GM18867 (cell line): Measurements from ENCODE around the gene C19orf47.
"Not testable (repeated sequence)": the region's sequence is repeated elsewhere in the genome, so short reads cannot be mapped to it uniquely, and the experiment has no call there.

Experiments
- ATAC-seq: cut with Tn5 transposase; IDR thresholded peaks from one replicate; pipeline ENCODE4 v1.9.1; 2021; ENCODE audit warnings: mild to moderate bottlenecking, moderate library complexity; ENCODE audit not compliant: unreplicated experiment

Gene C19orf47

DNA sequence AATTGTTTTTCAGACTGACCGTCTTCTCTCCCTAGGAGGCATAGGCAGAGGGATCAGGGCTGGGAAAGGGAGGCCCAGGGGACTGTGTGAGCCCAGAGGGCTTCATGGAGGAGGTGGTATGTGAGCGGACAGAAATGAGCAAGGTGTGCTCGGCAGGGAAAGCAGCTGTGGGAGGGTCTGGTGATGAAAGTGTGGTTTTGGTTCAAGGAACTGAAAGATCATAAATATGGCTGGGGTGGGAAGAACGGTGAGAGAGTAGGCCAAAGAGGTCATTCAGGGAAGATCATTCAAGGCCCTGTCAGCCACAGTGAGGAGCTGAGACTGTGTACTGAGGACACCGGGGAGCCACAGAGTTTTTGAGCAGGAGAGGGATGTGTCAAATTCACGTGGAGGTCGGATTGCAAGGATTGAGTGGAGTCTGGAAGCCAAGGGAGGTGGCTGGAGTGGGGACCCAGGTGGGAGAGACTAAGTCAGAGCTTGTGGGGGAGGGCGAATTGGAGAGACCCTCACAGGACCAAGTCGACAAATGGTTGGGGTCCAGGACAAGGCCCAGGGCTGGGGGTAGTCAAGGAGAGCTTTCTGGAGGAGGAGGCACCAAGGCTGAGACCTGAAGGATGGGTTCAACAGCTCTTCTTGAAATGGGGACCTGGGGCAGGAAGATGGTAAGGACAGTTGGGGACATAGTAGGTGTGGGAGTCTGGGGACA, 7.9 kb upstream of the C19orf47 start:
- no peak for ATAC-seq

DNA sequence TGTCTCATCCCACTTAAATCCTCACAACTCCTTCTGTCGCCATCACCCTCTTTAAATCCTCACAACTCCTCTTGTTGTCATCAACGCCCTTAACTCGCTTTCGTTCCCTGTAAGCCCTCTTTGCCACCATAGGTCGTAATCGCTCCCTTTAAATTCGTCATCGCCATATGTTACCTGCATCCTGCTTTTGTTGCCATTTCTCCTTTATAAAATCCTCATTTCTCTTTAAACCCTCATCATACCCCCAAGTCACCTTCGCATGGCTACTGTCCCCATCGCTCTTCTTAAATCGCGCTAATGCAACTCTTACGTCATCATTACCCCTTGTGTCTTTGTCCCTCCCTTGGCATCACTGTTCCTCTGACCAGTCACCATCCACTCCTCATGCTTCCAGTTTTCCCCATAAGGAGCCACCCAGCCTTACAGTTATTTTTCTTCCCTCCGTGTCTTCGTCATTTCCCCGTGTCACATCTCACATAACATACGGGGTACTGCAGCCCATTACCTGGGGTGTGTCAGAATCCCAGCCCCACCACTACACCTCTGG, 837 bp upstream of the C19orf47 start:
- no peak for ATAC-seq

DNA sequence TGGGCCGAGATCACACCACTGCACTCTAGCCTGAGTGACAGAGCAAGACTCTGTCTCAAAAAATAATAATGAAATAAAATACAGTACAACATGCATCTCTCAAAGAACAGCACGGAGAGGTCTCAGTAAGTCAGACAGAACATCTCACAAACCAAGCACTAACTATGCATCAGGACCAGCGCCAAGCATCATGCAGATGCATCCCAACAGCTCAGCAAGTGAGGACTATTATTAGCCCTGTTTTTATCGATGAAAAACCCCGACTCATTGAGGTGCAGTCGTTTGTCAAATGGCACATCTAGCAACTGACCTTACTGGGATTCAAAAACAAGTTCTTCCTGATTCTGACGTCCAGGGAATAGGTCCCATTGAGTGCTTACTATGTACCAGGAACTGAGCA, 3.8 kb downstream of the C19orf47 start:
- ATAC-seq, result no peak

DNA sequence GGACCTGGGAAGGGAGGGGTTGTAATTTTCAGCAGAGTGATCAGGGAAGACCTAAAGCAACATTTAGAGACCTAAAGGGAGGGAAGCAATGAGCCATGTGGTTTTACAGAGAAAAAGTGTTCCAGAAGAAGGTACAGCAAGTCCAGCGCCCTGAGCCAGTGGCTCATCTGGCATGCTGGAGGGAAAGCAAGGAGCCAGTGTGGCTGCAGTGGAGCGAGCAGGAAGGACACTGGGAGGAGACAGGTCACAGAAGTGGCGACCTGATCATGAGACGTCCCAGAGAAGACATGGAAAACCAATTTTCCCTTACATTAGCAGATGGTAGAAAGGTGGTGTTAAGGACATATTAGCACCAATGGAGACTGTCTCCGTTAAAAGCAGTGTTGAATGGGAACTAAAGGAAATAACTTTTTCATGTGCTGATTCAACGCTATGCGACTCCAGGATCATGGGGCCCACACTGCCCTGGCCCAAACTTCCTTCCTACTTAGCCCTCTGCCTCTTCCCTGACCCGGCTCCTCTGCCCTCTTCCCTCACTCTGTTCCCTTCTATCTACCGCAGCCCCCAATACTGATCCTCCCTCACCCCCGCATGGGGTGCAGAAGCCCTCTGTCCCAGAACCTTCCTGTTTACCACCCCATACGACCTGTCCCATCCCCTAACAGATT, 5.4 kb downstream of the C19orf47 start:
- no peak for ATAC-seq

DNA sequence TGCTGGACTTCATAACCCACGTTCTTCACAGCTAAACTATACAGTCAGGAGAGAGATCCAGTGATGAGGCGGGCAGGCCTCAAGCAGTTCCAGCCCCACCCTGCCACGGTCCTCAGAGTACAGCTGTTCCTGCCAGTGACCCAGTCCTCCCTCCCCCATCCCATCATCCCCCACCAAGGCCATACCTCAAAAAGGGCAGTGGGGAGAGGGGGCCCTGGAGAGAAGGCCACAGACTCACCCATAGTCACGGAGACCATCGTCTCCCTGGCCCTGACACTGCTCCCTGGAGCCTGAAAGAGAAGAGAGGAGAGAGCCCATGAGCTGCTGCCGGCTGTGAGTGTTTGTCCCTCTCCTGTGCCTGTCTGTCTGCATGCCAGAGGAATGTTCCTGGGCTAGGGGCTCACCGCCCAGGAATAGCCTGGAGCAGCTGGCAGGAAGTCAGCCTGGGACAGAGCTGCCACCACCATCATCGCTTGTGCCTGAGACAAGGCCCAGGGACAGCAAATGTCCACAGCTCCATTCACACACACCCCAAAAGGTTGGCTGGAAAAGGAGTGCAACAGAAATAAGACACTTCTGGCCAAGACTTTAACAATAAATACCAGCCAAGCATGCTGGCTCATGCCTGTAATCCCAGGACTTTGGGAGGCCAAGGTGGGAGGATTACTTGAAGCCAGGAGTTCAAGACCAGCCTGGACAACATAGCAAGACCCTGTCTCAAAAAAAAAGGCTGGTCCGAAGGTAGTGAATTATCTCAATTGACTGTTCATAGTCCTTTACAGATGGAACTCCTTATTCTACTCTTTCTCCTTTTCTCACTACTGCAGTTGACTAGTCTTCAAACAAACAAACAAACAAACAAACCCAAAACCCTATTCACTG, 6.4 kb downstream of the C19orf47 start:
- no peak for ATAC-seq

DNA sequence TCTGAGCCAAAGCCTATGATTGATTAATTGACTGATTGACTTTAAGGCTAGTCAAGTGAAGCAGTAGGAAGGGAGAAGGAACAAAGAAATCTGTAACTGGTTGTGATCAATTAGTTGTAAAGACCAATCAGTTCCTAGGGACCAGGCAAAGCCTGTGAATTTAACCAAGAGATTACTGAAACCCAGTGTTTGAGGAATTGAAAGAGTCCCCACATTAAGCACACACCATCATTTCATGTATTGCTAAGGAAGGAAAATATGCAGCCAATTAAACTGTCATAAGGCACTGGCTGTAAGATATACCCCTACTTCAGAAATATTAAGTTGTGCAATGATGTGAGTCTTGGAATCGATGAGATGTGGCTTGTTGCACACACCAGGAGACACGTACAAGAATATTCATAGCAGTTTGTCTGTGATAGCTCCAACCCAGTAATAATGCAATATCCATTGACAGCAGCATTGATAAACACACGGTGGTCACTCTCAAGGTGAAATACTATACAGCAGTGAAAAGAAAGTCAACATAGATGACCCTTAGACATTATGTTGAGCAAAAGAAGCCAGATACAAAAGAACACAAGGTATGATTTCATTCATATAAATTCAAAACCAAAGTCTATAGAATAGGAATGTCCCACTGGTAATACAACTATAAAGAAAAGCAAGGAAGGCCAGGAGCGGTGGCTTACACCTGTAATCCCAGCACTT, 9.0 kb downstream of the C19orf47 start:
- no peak for ATAC-seq

DNA sequence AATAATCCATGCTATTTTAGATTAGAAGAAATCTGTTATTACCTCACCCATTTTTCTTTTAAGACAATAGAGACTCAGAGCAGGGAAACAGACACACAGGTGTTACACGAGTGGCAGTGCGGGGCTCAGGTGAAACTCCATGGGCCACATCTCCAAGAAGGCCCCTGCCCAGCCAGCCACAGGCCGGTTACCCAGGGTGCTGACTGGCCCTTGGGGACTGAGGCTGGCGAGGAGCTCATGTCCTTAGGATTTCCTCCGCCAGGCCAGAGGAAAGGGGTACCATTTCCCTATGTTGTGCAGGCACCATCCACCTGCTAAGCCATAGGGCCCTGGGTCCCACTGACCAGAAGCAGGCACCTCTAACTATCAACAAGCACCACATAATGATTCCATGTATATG, 10.6 kb downstream of the C19orf47 start:
- ATAC-seq, result no peak

DNA sequence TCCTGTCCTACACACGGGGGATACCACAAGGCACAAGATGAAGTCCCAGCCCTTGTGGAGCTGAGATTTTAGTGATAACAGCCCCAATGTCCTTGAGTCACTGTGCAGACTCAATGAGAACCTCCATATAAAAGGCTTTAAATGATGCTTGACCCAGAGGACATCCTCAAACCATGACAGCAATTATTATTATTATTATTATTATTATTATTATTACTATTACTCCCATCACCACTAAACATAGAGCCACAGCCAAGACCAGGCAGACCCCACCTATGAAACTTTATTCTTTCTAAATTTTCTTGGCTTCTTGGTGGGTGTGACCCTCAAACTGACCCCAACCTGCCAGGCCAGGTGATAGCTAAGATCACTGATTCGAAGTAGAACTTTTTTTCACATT, 11.1 kb downstream of the C19orf47 start:
- no peak for ATAC-seq

DNA sequence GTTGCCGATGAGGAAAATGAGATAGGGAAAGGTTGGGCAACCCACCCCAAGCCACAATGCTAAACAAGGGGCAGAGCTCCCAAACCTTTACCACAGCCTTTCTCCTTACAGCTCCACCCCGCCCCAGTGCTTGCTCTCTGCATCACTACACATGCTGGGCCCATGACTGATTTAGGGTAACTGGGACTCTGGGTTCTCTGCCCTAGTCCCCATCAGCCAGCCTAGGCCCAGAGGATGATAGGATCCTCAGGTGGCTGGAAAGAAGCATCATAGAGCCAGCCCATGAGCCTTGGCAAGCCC, 11.6 kb downstream of the C19orf47 start:
- no peak for ATAC-seq

DNA sequence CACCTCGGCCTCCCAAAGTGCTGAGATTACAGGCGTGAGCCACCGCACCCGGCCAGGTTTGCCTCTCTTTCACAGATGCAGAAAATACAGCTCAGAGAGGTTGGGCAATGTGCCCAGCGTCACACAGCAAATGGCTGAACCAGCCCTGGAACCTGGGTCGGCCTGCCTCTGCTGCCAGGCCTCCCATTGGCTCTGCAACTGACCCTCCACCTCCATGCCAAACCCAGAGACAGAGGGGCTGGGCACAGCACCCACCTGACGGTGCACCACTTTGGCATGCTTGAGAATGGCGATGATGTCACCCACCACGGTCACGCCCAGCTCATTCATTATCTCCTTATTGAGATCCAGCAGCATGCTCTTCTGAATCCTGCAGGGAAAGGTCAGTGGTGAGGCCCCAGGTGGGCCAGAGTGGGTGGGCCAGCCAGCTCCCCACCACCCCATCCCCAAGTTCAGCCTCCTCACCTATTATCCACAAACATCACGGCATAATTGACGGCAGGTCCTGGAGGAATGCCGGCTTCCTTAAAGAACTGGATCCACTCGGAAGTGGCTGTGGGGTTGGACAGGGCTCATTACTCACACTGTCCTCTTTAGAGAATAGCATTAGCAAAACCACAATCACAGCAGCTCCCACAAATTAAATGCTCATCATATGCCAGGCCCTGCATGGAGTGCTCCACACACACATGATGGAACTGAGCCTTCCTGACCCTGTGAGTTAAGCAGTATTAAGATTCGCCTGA, 12.2 kb downstream of the C19orf47 start:
- no peak for ATAC-seq

DNA sequence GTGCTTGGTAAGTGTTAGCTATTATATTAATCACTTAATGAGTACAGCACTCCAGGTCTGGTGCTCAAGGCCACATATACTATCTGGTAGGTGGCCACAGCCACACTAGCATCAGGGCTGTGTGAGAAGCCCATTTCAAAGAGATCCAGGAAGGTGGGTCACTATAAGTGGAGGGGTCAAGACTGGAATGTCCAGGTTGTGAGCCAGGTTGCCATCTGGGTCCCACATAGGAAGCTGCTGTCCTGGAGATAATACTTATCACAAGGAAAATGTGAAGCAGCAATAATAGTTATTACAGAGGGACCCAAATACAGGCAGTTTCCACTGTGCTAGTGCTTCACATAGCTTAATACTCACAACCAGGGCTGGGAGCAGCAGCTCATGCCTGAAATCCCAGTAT, 13.1 kb downstream of the C19orf47 start:
- ATAC-seq, result no peak

DNA sequence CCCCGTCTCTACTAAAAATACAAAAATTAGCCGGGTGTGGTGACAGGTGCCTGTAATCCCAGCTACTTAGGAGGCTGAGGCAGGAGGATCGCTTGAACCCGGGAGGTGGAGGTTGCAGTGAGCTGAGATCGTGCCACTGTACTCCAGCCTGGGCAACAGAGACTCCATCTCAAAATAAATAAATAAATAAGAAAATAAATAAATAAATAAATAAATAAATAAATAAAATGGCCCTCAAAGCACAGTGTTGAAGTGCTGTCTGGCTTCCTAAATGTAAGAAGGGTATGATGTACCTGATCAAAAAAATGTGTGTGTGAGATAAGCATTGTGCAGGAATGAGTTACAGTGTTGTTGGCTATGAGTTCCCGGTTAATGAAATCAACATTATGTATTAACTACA, 15.1 kb downstream of the C19orf47 start:
- not testable (repeated sequence) for ATAC-seq

DNA sequence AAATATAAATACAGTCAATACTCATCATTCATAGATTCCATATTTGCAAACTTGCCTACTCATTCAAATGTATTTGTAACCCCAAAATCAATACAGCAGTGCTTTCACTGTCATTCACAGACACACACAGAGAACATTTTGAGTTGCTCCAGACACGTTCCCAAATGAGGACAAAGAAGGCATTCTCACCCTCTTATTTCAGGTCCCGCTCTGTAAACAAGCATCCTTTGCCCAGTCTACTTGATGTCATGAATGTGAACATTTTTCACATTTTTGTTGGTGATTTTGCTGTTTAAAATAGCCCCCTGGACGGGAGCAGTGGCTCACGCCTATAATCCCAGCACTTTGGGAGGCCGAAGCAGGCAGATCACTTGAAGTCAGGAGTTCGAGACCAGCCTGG, 15.5 kb downstream of the C19orf47 start:
- no peak for ATAC-seq

DNA sequence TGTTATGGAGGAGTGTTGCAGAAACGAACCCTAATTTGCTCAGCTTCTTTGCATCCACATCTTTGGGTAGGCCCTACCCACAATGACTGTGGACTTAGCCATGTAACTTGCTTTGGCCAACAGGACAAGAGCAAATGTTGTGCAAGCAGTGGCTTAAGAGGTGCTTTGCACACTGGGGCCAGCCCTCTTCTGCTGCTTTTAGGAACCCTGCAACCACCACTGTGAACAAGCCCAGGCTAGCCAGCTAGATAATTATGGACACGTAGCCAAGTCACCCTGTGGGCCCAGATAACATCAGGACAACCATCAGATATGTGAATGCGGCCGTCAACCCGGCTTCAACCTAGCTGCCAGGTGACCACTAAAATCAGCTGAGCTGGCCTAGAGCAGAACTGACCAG, 17.1 kb downstream of the C19orf47 start:
- ATAC-seq, result no peak

DNA sequence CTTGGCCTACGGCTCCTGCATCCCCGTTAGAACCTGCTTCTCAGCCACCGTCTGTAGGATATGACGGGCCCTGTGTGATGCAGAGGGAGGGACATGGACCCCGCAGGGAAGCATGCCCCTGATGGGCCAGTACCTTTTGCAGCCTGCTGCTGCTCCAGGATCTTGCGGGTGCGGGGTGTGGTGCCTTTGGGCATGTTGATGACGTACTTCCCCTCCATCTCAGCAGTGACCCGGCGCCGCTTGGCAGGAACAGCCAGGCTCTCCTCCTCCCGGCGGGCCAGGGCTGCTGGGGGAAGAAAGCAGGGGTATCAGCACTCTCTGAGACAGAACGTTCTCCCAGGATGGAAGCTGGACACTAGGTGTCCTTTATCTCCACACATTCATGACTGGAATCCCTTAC, 22.0 kb downstream of the C19orf47 start:
- no peak for ATAC-seq

DNA sequence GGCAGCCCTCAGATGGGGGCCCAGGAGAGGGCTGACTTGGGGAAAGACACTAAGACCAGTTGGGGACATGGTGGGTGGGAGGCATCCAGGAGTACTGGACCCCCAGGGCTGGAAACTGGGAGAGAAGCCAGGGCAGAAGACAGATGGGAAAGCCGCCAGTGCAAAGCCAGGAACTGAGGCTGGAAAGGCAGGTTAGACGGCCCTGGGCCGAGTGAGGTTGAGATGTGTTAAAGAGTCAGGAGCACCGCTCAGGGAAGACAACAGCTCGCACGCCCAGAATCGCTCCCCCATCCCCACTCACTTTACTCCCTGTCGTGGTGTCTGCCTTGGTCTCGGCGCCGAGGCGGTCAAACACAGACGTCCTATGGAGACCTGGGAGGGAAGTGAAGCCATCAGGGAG, 24.5 kb downstream of the C19orf47 start:
- no peak for ATAC-seq

DNA sequence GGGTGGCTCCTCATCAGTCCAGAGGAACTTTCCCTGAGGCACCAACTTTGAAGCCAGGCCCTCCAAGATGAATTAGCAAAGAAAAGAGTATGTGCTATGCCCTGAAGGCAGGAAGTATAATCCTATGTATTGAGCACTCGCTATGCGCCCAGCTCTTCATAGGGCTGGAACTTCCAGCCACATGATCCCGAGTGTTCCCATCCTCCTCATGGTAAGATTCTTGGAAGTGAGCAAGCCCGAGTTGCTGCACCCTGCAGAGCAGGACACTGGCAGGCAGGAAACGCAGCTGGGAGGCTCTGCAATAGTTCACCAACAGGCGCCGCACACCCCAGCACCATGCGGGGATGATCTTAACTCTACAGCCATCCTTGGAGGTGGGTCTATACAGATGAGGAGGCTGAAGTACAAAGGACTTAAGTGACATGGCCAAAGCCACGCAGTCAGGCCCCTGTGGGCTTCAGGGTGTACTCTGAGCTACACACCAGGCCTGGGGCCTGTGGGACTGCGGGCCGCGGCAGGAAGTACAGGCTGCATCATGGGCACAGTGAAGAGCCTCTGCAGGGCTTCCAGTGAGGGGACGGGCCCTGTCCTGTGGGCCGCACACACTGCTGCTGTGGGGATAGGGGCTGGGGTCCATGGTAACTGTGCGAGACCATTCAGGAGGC, 25.1 kb downstream of the C19orf47 start:
- ATAC-seq, result no peak

DNA sequence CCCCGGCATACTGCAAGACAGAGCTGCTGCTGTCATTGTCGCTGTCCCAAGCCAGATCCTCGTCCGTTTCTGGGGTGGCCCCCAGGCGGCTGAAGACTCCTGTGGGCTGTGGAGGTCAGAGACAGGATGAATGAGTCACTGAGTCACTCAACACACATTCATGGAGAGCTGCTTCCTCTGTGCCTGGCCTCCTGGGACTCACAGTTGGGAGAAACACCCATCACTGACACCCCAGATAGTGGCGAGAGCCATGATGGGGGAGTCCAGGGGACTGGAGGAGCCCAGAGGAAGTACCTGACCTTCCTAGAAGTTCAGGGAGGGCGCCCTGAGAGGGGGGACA, 26.0 kb downstream of the C19orf47 start:
- no peak for ATAC-seq

DNA sequence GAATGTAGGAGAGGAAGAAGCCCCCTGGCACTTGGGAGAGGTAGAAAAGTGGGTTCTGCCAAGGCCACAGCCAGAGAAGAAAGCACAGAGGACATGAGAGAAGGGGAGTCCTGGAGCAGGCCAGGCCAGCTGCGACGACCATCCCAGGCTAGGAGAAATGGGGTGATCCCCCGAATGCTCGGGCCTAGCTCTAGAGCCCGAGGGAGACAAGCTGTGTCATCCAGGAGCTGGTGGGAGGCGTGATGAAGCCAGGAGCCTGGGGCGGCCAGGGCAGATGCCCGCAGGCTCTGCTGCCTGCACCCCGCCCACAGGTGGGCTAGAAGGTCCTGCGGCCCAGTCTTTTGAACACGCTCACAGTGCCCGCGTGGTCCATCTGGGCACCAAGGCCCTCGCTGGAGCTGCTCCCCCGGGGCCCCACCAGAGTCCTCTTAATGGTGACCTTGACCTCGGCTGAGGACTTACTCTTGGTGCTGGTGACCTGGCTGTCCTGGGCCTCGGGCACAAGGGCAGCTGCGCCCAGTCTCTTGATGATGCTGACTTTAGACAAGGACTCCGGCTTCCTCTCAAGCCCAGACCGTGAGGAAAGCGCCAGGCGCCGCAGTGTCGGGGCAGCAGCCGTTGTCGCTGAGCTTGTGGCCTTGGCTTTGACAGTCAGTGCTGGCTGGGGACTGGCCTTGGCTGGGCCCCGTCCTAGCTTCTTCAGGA, 26.5 kb downstream of the C19orf47 start:
- ATAC-seq, result no peak
